ENCODE data around the gene PDE6B.

GRCh38 chr4:579543-580175 lies 45.7 kb upstream of the PDE6B start:
- no peak for TF ChIP-seq POLR2A (IDR thresholded peaks at IDR 0.05; ENCODE audit: low read length)
- no peak for TF ChIP-seq GATA1 (IDR thresholded peaks at IDR 0.05; ENCODE audit: low read depth, low read length)

All from erythroblast (primary cell).